ENCODE measurements around the gene LSM14B. TPM values are rescaled to one million over a fixed set of nuclear protein-coding genes. Genes with fewer than 3 reads are reported as not detected.

Gene LSM14B
- total RNA-seq, 4 donors from 2014 or later: 28.0 to 52.5 (median 36.2) TPM

GRCh38 chr20:62165762-62166399 is 43.6 kb downstream of the LSM14B start:
- peaks cover 5 to 9% of the 10 kb centered on the region in 2 donors for H3K4me1 ChIP-seq
- TF ChIP-seq POLR2A (IDR thresholded peaks at IDR 0.05): no peak
- no peak for TF ChIP-seq CTCF (IDR thresholded peaks at IDR 0.05 in 4 of 5, conservative IDR thresholded peaks at IDR 0.05 in 1 of 5)
- DNase-seq (no peak), ATAC-seq (no peak)
- no peaks in the 10 kb centered on the region for H3K9me3 ChIP-seq
- H3K27me3 ChIP-seq: no peaks in the 10 kb centered on the region
- in situ Hi-C loops (cut with MboI; ENCODE audit: low sequenced_read_pairs in 4 of 4) (no loop called here), intact Hi-C loops (cut with DNase I; ENCODE audit: low total_unique reads) (no loop called here)
- H3K36me3 ChIP-seq: peaks cover 0 to 57% of the 10 kb centered on the region in 2 donors
- H3K27ac ChIP-seq: peak overlapping the region in 2 of 4 donors; percentile 27 to 42
- H3K4me3 ChIP-seq: no peak overlapping the region

- peaks cover 0 to 47% of the 10 kb centered on the region in 2 donors for H3K36me3 ChIP-seq
- H3K27me3 ChIP-seq: no peaks in the 10 kb centered on the region
- in situ Hi-C loops (cut with MboI; ENCODE audit: low sequenced_read_pairs in 4 of 4) (no loop called here), intact Hi-C loops (cut with DNase I; ENCODE audit: low total_unique reads) (no loop called here)
- DNase-seq (no peak), ATAC-seq (peak in 1 of 2 donors; percentile 33)
- peak overlapping the region in 2 of 4 donors; percentile 27 to 42 for H3K27ac ChIP-seq
- H3K9me3 ChIP-seq: no peaks in the 10 kb centered on the region
- no peak overlapping the region for H3K4me3 ChIP-seq
- no peak for TF ChIP-seq POLR2A (IDR thresholded peaks at IDR 0.05)
- no peak for TF ChIP-seq CTCF (IDR thresholded peaks at IDR 0.05 in 4 of 5, conservative IDR thresholded peaks at IDR 0.05 in 1 of 5)
- H3K4me1 ChIP-seq: peaks cover 5 to 9% of the 10 kb centered on the region in 2 donors
Measured at GRCh38 chr20:62167474-62167873, 45.2 kb downstream of the LSM14B start.

- TF ChIP-seq CTCF (IDR thresholded peaks at IDR 0.05 in 4 of 5, conservative IDR thresholded peaks at IDR 0.05 in 1 of 5): no peak
- TF ChIP-seq POLR2A (IDR thresholded peaks at IDR 0.05): no peak
- no peak for ATAC-seq
- no peak for DNase-seq
- no peak overlapping the region for H3K27ac ChIP-seq
- no peaks in the 10 kb centered on the region for H3K9me3 ChIP-seq
- peaks cover 5 to 9% of the 10 kb centered on the region in 2 donors for H3K4me1 ChIP-seq
- H3K36me3 ChIP-seq: peaks cover 0 to 47% of the 10 kb centered on the region in 2 donors
- intact Hi-C loops (cut with DNase I; ENCODE audit: low total_unique reads): no loop called here
- no peak overlapping the region for H3K4me3 ChIP-seq
- H3K27me3 ChIP-seq: no peaks in the 10 kb centered on the region
- in situ Hi-C loops (cut with MboI; ENCODE audit: low sequenced_read_pairs in 4 of 4): no loop called here
Measured at GRCh38 chr20:62168061-62168460, 45.8 kb downstream of the LSM14B start.

- intact Hi-C loops (cut with DNase I; ENCODE audit: low total_unique reads) (no loop called here), in situ Hi-C loops (cut with MboI; ENCODE audit: low sequenced_read_pairs in 4 of 4) (no loop called here)
- H3K27ac ChIP-seq: no peak overlapping the region
- H3K36me3 ChIP-seq: peaks cover 0 to 47% of the 10 kb centered on the region in 2 donors
- no peak overlapping the region for H3K4me3 ChIP-seq
- TF ChIP-seq CTCF (IDR thresholded peaks at IDR 0.05 in 4 of 5, conservative IDR thresholded peaks at IDR 0.05 in 1 of 5) (no peak), POLR2A (IDR thresholded peaks at IDR 0.05) (no peak)
- H3K9me3 ChIP-seq: no peaks in the 10 kb centered on the region
- H3K4me1 ChIP-seq: peaks cover 5 to 9% of the 10 kb centered on the region in 2 donors
- ATAC-seq: no peak
- H3K27me3 ChIP-seq: no peaks in the 10 kb centered on the region
- no peak for DNase-seq
Measured at GRCh38 chr20:62168890-62169435, 46.7 kb downstream of the LSM14B start.
